H54 (cell line): Measurements from ENCODE around the gene TTC39A.
"Not testable (repeated sequence)": the region's sequence is repeated elsewhere in the genome, so short reads cannot be mapped to it uniquely, and the experiment has no call there.

Source experiments
- DNase-seq: peaks from one replicate; pipeline ENCODE4 v3.0.0; 2011; ENCODE audit warnings: low spot score, mixed read lengths; ENCODE audit not compliant: insufficient read length
- FAIRE-seq: peaks from 3 replicates; lab custom pipeline; 2011; peaks lifted over from hg19 to GRCh38; lab: Jason Lieb, UNC
- POLR2A ChIP-seq: IDR thresholded peaks from 2 replicates; pipeline ENCODE4 v1.6.1; 2011; ENCODE audit warnings: low read depth, mild to moderate bottlenecking, low read length

TTC39A gene

GRCh38 chr1:51328926-51329325 lies 1.4 kb downstream of the TTC39A start:
- FAIRE-seq (no peak), DNase-seq (no peak)
- no peak for TF ChIP-seq POLR2A

GRCh38 chr1:51328279-51328678 lies 2.1 kb downstream of the TTC39A start:
- FAIRE-seq (no peak), DNase-seq (no peak)
- TF ChIP-seq POLR2A = no peak

- DNase-seq = no peak
- no peak for TF ChIP-seq POLR2A
- FAIRE-seq = no peak
These were observed 3.0 kb downstream of the TTC39A start for GRCh38 chr1:51327386-51327785.

- FAIRE-seq = no peak
- no peak for DNase-seq
- no peak for TF ChIP-seq POLR2A
These were observed 3.5 kb downstream of the TTC39A start for GRCh38 chr1:51326839-51327238.

GRCh38 chr1:51325878-51326755 lies 4.2 kb downstream of the TTC39A start:
- FAIRE-seq (no peak), DNase-seq (no peak)
- no peak for TF ChIP-seq POLR2A

GRCh38 chr1:51325391-51325790 lies 5.0 kb downstream of the TTC39A start:
- FAIRE-seq (no peak), DNase-seq (no peak)
- no peak for TF ChIP-seq POLR2A

- FAIRE-seq, DNase-seq: not testable (repeated sequence)
These were observed 5.4 kb downstream of the TTC39A start for GRCh38 chr1:51325011-51325385.

GRCh38 chr1:51324251-51325010 lies 5.9 kb downstream of the TTC39A start:
- FAIRE-seq = no peak
- TF ChIP-seq POLR2A = no peak
- DNase-seq = no peak

- TF ChIP-seq POLR2A = no peak
- FAIRE-seq (no peak), DNase-seq (no peak)
These were observed 6.6 kb downstream of the TTC39A start for GRCh38 chr1:51323778-51324177.

GRCh38 chr1:51322417-51323101 lies 7.8 kb downstream of the TTC39A start:
- DNase-seq = no peak
- no peak for FAIRE-seq
- no peak for TF ChIP-seq POLR2A

- DNase-seq (no peak), FAIRE-seq (no peak)
- no peak for TF ChIP-seq POLR2A
These were observed 8.5 kb downstream of the TTC39A start for GRCh38 chr1:51321924-51322280.

- no peak for DNase-seq
- no peak for TF ChIP-seq POLR2A
- no peak for FAIRE-seq
These were observed 9.1 kb downstream of the TTC39A start for GRCh38 chr1:51320967-51321923.

GRCh38 chr1:51317798-51318197 lies 12.6 kb downstream of the TTC39A start:
- no peak for FAIRE-seq
- TF ChIP-seq POLR2A = no peak
- no peak for DNase-seq
